Sigmoid colon (tissue), 7 donors: ENCODE results near the gene NAA38. TPM values are rescaled to one million over a fixed set of nuclear protein-coding genes. Genes with fewer than 3 reads are reported as not detected.

Experiments
- DNase-seq: peaks from one replicate; pipeline ENCODE4 v3.0.0-alpha.2; 2019
- H3K27ac ChIP-seq, 4 donors: fragments of 200-600 bp; sonication (generic); one replicate each; pipeline ENCODE4 v1.5.1; 2016 to 2019; ENCODE audit warnings: mild to moderate bottlenecking in 1 of 4
- H3K27me3 ChIP-seq, 3 donors: fragments of 200-600 bp; sonication (generic); one replicate each; pipeline ENCODE4 v1.5.1; 2019; ENCODE audit warnings: mild to moderate bottlenecking in 1 of 3
- H3K36me3 ChIP-seq, 4 donors: fragments of 200-600 bp; sonication (generic); one replicate each; pipeline ENCODE4 v1.5.1; 2016 to 2019
- H3K4me1 ChIP-seq, 4 donors: fragments of 200-600 bp; sonication (generic); one replicate each; pipeline ENCODE4 v1.5.1; 2017 to 2019
- H3K4me3 ChIP-seq, 4 donors: fragments of 200-600 bp; sonication (generic); one replicate each; pipeline ENCODE4 v1.5.1; 2017 to 2019; ENCODE audit warnings: mild to moderate bottlenecking in 2 of 4, moderate library complexity in 1 of 4
- H3K9me3 ChIP-seq, 4 donors: fragments of 200-600 bp in 3 of 4; sonication (generic) in 3 of 4; one replicate each; pipeline versions ENCODE4 v1.5.1 to v1.6.1; 2013 to 2019
- EP300 ChIP-seq, 4 donors: sonication (generic); formaldehyde crosslinking; IDR thresholded peaks; one replicate each; pipeline ENCODE4 v1.6.1; 2017; ENCODE audit warnings: antibody characterized with exemption in 4 of 4
- POLR2A ChIP-seq, 2 donors: fragments of 450-650 bp; IDR thresholded peaks; one replicate each; pipeline ENCODE4 v1.6.1; 2016; ENCODE audit warnings: antibody characterized with exemption in 2 of 2, mild to moderate bottlenecking in 2 of 2, moderate library complexity in 2 of 2
- POLR2AphosphoS5 ChIP-seq, 4 donors: sonication (generic); formaldehyde crosslinking; IDR thresholded peaks; one replicate each; pipeline ENCODE4 v1.6.1; 2017; ENCODE audit warnings: antibody characterized with exemption in 4 of 4
- WGBS, 2 donors: extraction: QIAGEN DNeasy Blood & Tissue Kit; methylation state at CpG; one replicate each; pipeline ENCODE4 v1.1.7; 2013; 5-methylcytosine and 5-hydroxymethylcytosine counted together
- intact Hi-C: fragments of 100-400 bp; cut with DNase I; formaldehyde crosslinking; loops from one replicate; pipeline ENCODE4 v1.15.1; 2023
- polyA plus RNA-seq, 3 donors: library from polyadenylated mRNA; stranded (reverse); fragments of 200-250 nt; gene quantifications; one replicate each; pipeline ENCODE4 v1.2.3, GENCODE V29; 2013
- total RNA-seq, 4 donors: library from RNA; depleted of rRNA; stranded (reverse); fragments of >200 nt; gene quantifications; one replicate each; pipeline ENCODE4 v1.1.0, GENCODE V29; 2016
- TF ChIP-seq, protein P1 (sequence below), 4 experiments: fragments of 450-650 bp in 3 of 4; fragments of 200-600 bp in 1 of 4; IDR thresholded peaks; one replicate each; pipeline ENCODE4 v1.5.1; 2016 to 2019; ENCODE audit warnings: antibody characterized with exemption in 4 of 4, mild to moderate bottlenecking in 3 of 4, moderate library complexity in 2 of 4
- donor health status: healthy with polysubstance abuse.
- donor health status: Bipolar disorder and iron deficiency.
- donor health status: healthy.

NAA38 gene
- total and polyA plus RNA-seq, 7 donors: 92.4 to 206 (median 109) TPM

DNA sequence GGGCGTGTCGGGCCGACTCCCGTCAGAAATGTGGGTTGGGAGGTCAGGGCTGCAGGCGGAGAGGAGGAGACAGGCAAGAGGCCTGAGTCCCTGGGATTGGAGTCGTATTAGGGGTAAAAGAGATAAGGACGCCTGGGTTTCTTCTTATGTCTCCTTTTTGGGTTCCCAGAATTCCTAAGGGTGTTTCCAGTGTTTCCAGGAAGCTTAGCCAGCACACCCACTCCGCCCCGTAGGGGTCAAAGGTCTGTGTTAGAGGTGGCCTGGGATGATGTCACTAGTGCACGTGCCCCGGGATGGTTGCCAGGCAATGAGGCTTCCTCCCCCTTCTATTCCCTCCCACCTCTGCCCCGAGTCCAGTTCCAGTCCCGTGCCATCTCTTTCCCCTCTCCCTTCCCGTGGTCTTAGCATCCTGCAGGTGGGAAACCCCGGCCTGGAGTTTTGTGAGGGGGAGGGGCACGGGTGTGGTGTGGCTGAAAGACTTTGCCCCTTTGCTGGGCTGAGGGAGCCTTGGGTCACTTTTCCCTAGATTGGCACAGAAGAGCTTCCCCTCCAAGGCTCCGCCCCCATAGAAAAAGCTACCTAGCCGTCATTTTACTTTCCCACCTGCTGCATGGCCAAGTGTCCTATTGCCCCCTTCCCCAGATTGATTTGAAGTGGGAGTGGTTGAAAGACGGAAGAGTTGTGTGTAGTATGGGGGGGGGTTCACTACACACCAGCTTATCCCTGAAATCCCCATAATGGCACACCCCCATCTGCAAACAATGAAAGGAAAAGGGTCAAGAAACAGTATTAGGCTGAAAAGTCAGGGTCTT, 20.6 kb downstream of the NAA38 start:
- TF ChIP-seq, protein P1, sequence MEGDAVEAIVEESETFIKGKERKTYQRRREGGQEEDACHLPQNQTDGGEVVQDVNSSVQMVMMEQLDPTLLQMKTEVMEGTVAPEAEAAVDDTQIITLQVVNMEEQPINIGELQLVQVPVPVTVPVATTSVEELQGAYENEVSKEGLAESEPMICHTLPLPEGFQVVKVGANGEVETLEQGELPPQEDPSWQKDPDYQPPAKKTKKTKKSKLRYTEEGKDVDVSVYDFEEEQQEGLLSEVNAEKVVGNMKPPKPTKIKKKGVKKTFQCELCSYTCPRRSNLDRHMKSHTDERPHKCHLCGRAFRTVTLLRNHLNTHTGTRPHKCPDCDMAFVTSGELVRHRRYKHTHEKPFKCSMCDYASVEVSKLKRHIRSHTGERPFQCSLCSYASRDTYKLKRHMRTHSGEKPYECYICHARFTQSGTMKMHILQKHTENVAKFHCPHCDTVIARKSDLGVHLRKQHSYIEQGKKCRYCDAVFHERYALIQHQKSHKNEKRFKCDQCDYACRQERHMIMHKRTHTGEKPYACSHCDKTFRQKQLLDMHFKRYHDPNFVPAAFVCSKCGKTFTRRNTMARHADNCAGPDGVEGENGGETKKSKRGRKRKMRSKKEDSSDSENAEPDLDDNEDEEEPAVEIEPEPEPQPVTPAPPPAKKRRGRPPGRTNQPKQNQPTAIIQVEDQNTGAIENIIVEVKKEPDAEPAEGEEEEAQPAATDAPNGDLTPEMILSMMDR (IDR thresholded peaks at IDR 0.05): no peak
- TF ChIP-seq POLR2AphosphoS5 (IDR thresholded peaks at IDR 0.05): peak in 2 of 4 donors; percentile 3 to 74
- TF ChIP-seq EP300 (IDR thresholded peaks at IDR 0.05): peak in 2 of 4 donors; percentile 57 to 60
- TF ChIP-seq POLR2A (IDR thresholded peaks at IDR 0.05): no peak
- 0 to 3% methylated on average over 19 of the region's 19 CpGs for WGBS, 2 donors
- H3K4me3 ChIP-seq: peak overlapping the region; percentile 75 to 96 (median 82)
- peaks cover 0 to 6% (median 3%) of the 10 kb centered on the region in 4 donors for H3K36me3 ChIP-seq
- peak; percentile 96 for DNase-seq
- no peaks in the 10 kb centered on the region for H3K27me3 ChIP-seq
- H3K9me3 ChIP-seq: no peaks in the 10 kb centered on the region
- intact Hi-C loops: loop anchor here (10.0 kb wide), 1 partner anchor 352 kb away; the partner anchor contains the start of genes POLR2A and SLC35G6
- H3K27ac ChIP-seq: peak overlapping the region; percentile 95 to 100 (median 97)
- H3K4me1 ChIP-seq: peaks cover 0 to 67% (median 56%) of the 10 kb centered on the region in 4 donors

DNA sequence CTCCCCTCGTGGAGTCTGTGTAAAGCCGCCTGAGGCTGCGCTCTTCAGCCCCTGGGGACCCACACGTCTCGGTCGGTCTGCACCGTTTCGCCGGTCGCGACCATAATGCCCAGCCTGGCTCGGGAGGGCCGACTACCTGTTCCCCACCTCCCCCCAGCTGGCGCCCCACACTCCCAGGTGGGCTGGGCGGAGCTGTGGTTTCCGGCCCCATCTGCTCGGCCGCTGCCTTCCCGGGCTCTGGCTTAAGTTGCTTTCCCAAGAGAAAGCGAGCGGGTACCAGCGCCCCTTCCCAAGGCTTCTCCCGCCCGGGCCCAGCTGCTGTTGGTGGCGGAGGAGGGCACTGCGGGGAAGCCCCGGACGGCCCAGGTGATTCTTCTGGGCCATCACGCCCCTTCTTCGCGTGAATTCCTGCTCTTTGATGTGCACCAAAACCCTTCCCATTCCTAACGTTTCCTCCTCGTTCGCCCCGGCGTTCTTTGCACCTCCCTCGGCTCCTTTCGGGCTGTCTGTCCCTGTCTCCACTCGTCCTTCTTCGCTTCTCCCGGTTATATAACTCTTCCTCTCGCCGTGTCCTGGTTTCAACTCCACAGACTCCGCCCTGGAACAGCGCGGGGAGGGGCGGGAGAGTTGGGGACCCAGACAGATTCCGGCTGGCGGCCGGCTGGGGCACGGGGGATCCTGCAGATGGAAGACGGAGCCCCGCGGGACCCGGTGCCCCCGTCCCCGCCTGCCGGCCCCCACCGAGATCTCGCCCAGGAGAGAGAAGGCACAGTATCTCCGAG, 21.4 kb downstream of the NAA38 start:
- Histone ChIP-seq H3K27me3 (no peaks in the 10 kb centered on the region), H3K36me3 (peaks cover 0 to 6% (median 3%) of the 10 kb centered on the region in 4 donors), H3K9me3 (no peaks in the 10 kb centered on the region), H3K4me3 (peak overlapping the region; percentile 75 to 96 (median 82)), H3K27ac (peak overlapping the region; percentile 95 to 100 (median 97)), H3K4me1 (peaks cover 0 to 61% (median 51%) of the 10 kb centered on the region in 4 donors)
- intact Hi-C loops: loop anchor here (10.0 kb wide), 1 partner anchor 351 kb away; the partner anchor contains the start of genes POLR2A and SLC35G6
- 0 to 1% methylated on average over 61 of the region's 61 CpGs for WGBS, 2 donors
- peak; percentile 90 for DNase-seq
- TF ChIP-seq POLR2A (IDR thresholded peaks at IDR 0.05) (peak; percentile 74 to 92), EP300 (IDR thresholded peaks at IDR 0.05) (peak in 1 of 4 donors; percentile 5), POLR2AphosphoS5 (IDR thresholded peaks at IDR 0.05) (peak; percentile 68 to 94 (median 86))
- TF ChIP-seq, protein P1 (IDR thresholded peaks at IDR 0.05): peak in 1 of 4 experiments; percentile 18

DNA sequence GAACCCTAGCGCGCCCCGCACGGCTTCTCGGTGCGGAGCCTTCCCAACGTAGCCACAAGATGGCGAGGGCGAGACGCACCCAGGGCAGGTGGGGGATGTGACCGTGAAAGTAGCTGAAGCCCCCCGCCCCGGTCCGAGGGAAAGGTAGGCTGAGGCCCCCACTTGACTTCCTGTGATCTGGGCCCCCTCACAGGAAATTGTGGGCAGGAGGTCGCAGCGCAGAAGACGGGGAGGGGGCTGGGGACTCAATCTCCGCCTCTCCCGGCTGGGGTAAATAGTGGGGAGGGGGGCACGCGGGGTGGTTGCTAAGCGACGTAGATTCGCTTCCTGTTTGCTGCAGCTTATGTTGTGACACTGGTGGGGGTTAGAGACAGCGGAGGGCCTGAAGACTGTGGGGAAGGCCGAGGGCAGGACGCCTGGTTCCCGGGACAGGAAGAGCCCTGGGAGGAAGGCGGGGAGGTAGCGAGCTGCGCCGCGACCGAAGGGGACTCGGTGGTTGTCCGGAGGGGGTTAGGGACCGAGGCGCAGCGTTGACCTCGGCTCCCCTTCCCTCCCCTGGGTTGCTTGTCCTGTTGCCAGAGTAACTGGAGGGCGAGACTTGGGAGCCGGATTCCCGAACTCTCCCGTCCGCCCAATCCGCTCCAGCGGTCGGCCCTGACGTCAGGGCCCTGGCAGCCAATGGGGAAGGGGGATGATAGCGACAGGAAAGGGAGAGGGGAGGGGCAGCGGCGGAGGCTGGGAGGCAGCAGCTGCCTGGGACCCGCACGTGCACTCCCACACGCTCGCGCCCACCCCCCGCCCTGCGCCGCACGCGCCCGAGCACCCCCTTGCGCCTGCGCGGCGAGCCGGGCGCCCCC, 22.2 kb downstream of the NAA38 start:
- H3K9me3 ChIP-seq: no peaks in the 10 kb centered on the region
- WGBS, 2 donors: 1% methylated on average over 69 of the region's 69 CpGs
- intact Hi-C loops: loop anchor here (1.0 to 10.0 kb wide), 3 partner anchors 8 to 350 kb away; partner anchors contain the start of genes NAA38, POLR2A and SLC35G6
- H3K27ac ChIP-seq: peak overlapping the region; percentile 95 to 100 (median 97)
- H3K27me3 ChIP-seq: no peaks in the 10 kb centered on the region
- H3K36me3 ChIP-seq: peaks cover 0 to 5% (median under 1%) of the 10 kb centered on the region in 4 donors
- peak; percentile 86 for TF ChIP-seq POLR2A (IDR thresholded peaks at IDR 0.05)
- TF ChIP-seq POLR2AphosphoS5 (IDR thresholded peaks at IDR 0.05): peak; percentile 89 to 97 (median 94)
- TF ChIP-seq, protein P1 (IDR thresholded peaks at IDR 0.05): peak; percentile 88 to 94 (median 90)
- TF ChIP-seq EP300 (IDR thresholded peaks at IDR 0.05): peak in 1 of 4 donors; percentile 65
- peak; percentile 99 for DNase-seq
- peaks cover 0 to 53% (median 44%) of the 10 kb centered on the region in 4 donors for H3K4me1 ChIP-seq
- peak overlapping the region; percentile 75 to 96 (median 82) for H3K4me3 ChIP-seq

DNA sequence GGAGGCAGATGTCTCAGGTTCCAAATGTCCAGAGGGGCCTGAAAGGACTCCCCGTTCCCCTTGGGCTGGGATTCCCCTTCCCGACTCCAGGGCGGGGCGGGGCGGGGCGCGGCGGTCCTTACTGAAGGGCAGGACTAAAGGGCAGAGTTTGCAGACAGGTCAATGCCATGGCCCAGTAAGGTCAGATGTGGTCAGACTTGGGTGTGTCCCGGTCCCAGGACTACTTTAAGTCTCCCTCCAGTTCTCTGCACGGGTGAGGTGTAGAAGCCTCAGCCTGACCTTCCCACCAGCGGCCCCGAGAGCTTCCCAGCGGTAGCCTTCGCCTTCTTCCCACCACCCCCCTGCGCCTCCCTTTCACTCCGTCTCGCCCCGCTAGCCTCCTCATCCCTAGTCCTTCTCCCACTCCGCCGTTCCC, 22.8 kb downstream of the NAA38 start:
- no peaks in the 10 kb centered on the region for H3K36me3 ChIP-seq
- H3K4me1 ChIP-seq: peaks cover 0 to 47% (median 38%) of the 10 kb centered on the region in 4 donors
- no peaks in the 10 kb centered on the region for H3K27me3 ChIP-seq
- H3K9me3 ChIP-seq: no peaks in the 10 kb centered on the region
- peak overlapping the region; percentile 95 to 100 (median 97) for H3K27ac ChIP-seq
- H3K4me3 ChIP-seq: peak overlapping the region; percentile 75 to 96 (median 82)
- TF ChIP-seq, protein P1 (IDR thresholded peaks at IDR 0.05): no peak
- TF ChIP-seq EP300 (IDR thresholded peaks at IDR 0.05) (no peak), POLR2AphosphoS5 (IDR thresholded peaks at IDR 0.05) (peak in 3 of 4 donors; percentile 3 to 27 (median 11)), POLR2A (IDR thresholded peaks at IDR 0.05) (no peak)
- WGBS, 2 donors: 0 to 1% methylated on average over 20 of the region's 20 CpGs
- intact Hi-C loops: loop anchor here (1.0 to 10.0 kb wide), 3 partner anchors 9 to 350 kb away; partner anchors contain the start of genes NAA38, POLR2A and SLC35G6
- peak; percentile 89 for DNase-seq
